ENCODE results near the gene OR52B6. TPM values are rescaled to one million over a fixed set of nuclear protein-coding genes. Genes with fewer than 3 reads are reported as not detected.
"Not testable (repeated sequence)": the region's sequence is repeated elsewhere in the genome, so short reads cannot be mapped to it uniquely, and the experiment has no call there.

OR52B6 gene
- total and polyA plus RNA-seq, 10 of the 15 experiments (the other 5 are each of a cell fraction or from before 2014, with no cell fraction given), result 0.07 TPM; not detected in 9

GRCh38 chr11:5602791-5603190 lies 22.1 kb downstream of the OR52B6 start:
- POLR2A ChIA-PET; H3K4me1 ChIP-seq (ENCODE audit: control insufficient read depth, insufficient read depth, low read length); intact Hi-C loops (cut with micrococcal nuclease; ENCODE audit: unreplicated experiment); FAIRE-seq; H3K9me3 ChIP-seq (replicated peaks; ENCODE audit: control insufficient read depth, insufficient read depth, low read length); H3K9ac ChIP-seq (ENCODE audit: control insufficient read depth, insufficient read depth, low read length); H3K4me2 ChIP-seq (ENCODE audit: control insufficient read depth, insufficient read depth); H3K4me3 ChIP-seq; H2AFZ ChIP-seq (ENCODE audit: control insufficient read depth, low read depth, low read length); H3K27ac ChIP-seq (ENCODE audit: control insufficient read depth, insufficient read depth); ATAC-seq; H4K20me1 ChIP-seq (ENCODE audit: control insufficient read depth, insufficient read depth); BruUV-seq (replicated peaks); H3K36me3 ChIP-seq (ENCODE audit: control insufficient read depth in 2 of 2, insufficient read depth in 2 of 2, low read length in 1 of 2); H3K79me2 ChIP-seq (ENCODE audit: control insufficient read depth, insufficient read depth, low read length); H3K27me3 ChIP-seq (replicated peaks in 1 of 2; ENCODE audit: control insufficient read depth in 2 of 2, insufficient read depth in 2 of 2, low read length in 1 of 2); DNase-seq (ENCODE audit: low read depth, low spot score): not testable (repeated sequence)
- SMC1A ChIA-PET (ENCODE audit: uncharacterized antibody, unreplicated experiment), result interaction anchor here (1.4 kb wide), 1 partner anchor 12 kb away, joined by 3 read pairs; no protein-coding TSS in a partner anchor
- in situ Hi-C loops (cut with MboI), result loop anchor here (5.0 kb wide), 1 partner anchor 200 kb away; no protein-coding TSS in a partner anchor
- RAD21 ChIA-PET (ENCODE audit: unreplicated experiment), result interaction anchor here (0.5 kb wide), 1 partner anchor 43 kb away, joined by 3 read pairs; no protein-coding TSS in a partner anchor
- CTCF ChIA-PET, result interaction anchor here (0.6 to 2.0 kb wide), 5 partner anchors 9 to 539 kb away, joined by 3 to 8 read pairs (median 4); no protein-coding TSS in a partner anchor
- WGBS (ENCODE audit: insufficient coverage, insufficient replicate concordance, low lambda C conversion rate, missing lambda C conversion rate), result 63% methylated on average over 4 of the region's 4 CpGs

GRCh38 chr11:5603326-5603725 lies 22.6 kb downstream of the OR52B6 start:
- TF ChIP-seq BACH1 (IDR thresholded peaks at IDR 0.05; ENCODE audit: borderline replicate concordance), result no peak
- no peak for TF ChIP-seq ZNF24 (IDR thresholded peaks at IDR 0.05)
- no peak for TF ChIP-seq POLR2AphosphoS5 (IDR thresholded peaks at IDR 0.05; ENCODE audit: low read length)
- no peak for TF ChIP-seq STAT1 (conservative IDR thresholded peaks at IDR 0.05)
- TF ChIP-seq NKRF (conservative IDR thresholded peaks at IDR 0.05), result no peak
- no peak for TF ChIP-seq ZNF217 (IDR thresholded peaks at IDR 0.05)
- no peak for TF ChIP-seq IRF5 (IDR thresholded peaks at IDR 0.05; ENCODE audit: borderline replicate concordance)
- TF ChIP-seq TCF3 (IDR thresholded peaks at IDR 0.05; ENCODE audit: borderline replicate concordance, insufficient read depth, low read depth, low read length), result no peak
- TF ChIP-seq CHD2 (IDR thresholded peaks at IDR 0.05; ENCODE audit: borderline replicate concordance, low read depth, low read length), result no peak
- TF ChIP-seq CREM (IDR thresholded peaks at IDR 0.05; ENCODE audit: low read depth), result no peak
- ChIA-PET CTCF (interaction anchor here (1.0 to 2.0 kb wide), 3 partner anchors 9 to 225 kb away, joined by 3 to 8 read pairs (median 5); no protein-coding TSS in a partner anchor), SMC1A (ENCODE audit: uncharacterized antibody, unreplicated experiment) (interaction anchor here (1.4 kb wide), 1 partner anchor 12 kb away, joined by 3 read pairs; no protein-coding TSS in a partner anchor), POLR2A (interaction anchor here (0.6 kb wide), 1 partner anchor 14 kb away, joined by 4 read pairs; no protein-coding TSS in a partner anchor), RAD21 (ENCODE audit: unreplicated experiment) (interaction anchor here (0.5 kb wide), 1 partner anchor 42 kb away, joined by 3 read pairs; no protein-coding TSS in a partner anchor)
- Histone ChIP-seq H3K9me3 (replicated peaks; ENCODE audit: control insufficient read depth, insufficient read depth, low read length) (no peaks in the 10 kb centered on the region), H3K9ac (ENCODE audit: control insufficient read depth, insufficient read depth, low read length) (no peak overlapping the region), H2AFZ (ENCODE audit: control insufficient read depth, low read depth, low read length) (no peak overlapping the region), H3K4me1 (ENCODE audit: control insufficient read depth, insufficient read depth, low read length) (no peaks in the 10 kb centered on the region), H4K20me1 (ENCODE audit: control insufficient read depth, insufficient read depth) (no peaks in the 10 kb centered on the region; the same call in 1 of the 2 replicates), H3K4me3 (no peak overlapping the region), H3K36me3 (ENCODE audit: control insufficient read depth in 2 of 2, insufficient read depth in 2 of 2, low read length in 1 of 2) (0 out of 4 replicates have a peak, but pooled peaks cover 0 to 2% of the 10 kb centered on the region in 2 experiments), H3K79me2 (ENCODE audit: control insufficient read depth, insufficient read depth, low read length) (no peaks in the 10 kb centered on the region), H3K27ac (ENCODE audit: control insufficient read depth, insufficient read depth) (no peak overlapping the region), H3K4me2 (ENCODE audit: control insufficient read depth, insufficient read depth) (no peak overlapping the region), H3K27me3 (replicated peaks in 1 of 2; ENCODE audit: control insufficient read depth in 2 of 2, insufficient read depth in 2 of 2, low read length in 1 of 2) (no peaks in the 10 kb centered on the region)
- DNase-seq (ENCODE audit: low read depth, low spot score) (no peak), ATAC-seq (no peak), FAIRE-seq (no peak)
- BruUV-seq (replicated peaks), result no TSS peak
- in situ Hi-C loops (cut with MboI), result loop anchor here (5.0 kb wide), 1 partner anchor 199 kb away; no protein-coding TSS in a partner anchor
- WGBS (ENCODE audit: insufficient coverage, insufficient replicate concordance, low lambda C conversion rate, missing lambda C conversion rate), result 94% methylated on average over 8 of the region's 8 CpGs
- intact Hi-C loops (cut with micrococcal nuclease; ENCODE audit: unreplicated experiment), result no loop called here

Data from GM12878 (cell line).